Tibial artery (tissue), 4 donors: ENCODE measurements around the gene NDUFV1.
"Not testable (repeated sequence)": the region's sequence is repeated elsewhere in the genome, so short reads cannot be mapped to it uniquely, and the experiment has no call there.

Experiments used
- DNase-seq, 2 donors: peaks; one replicate each; pipeline ENCODE4 v3.0.0-alpha.2; 2019
- H3K27ac ChIP-seq, 2 donors: fragments of 200-600 bp; sonication (generic) in 1 of 2; 1 replicate in 1 of 2; 2 replicates in 1 of 2; pipeline ENCODE4 v1.5.1; 2018 to 2019; ENCODE audit warnings: mild to moderate bottlenecking in 1 of 2
- H3K27me3 ChIP-seq, 2 donors: fragments of 200-600 bp; sonication (generic) in 1 of 2; one replicate each; pipeline versions ENCODE4 v1.5.1 to v1.6.0; 2016 to 2019
- H3K36me3 ChIP-seq, 3 donors: fragments of 200-600 bp; sonication (generic) in 2 of 3; one replicate each; pipeline ENCODE4 v1.5.1; 2016 to 2019; ENCODE audit warnings: mild to moderate bottlenecking in 2 of 3
- H3K4me1 ChIP-seq, 4 donors: fragments of 200-600 bp; sonication (generic) in 2 of 4; 1 replicate in 3 of 4; 2 replicates in 1 of 4; pipeline ENCODE4 v1.5.1; 2016 to 2019
- H3K4me3 ChIP-seq, 2 donors: fragments of 200-600 bp; sonication (generic) in 1 of 2; 1 replicate in 1 of 2; 2 replicates in 1 of 2; pipeline ENCODE4 v1.5.1; 2018 to 2019; ENCODE audit warnings: mild to moderate bottlenecking in 2 of 2
- H3K9me3 ChIP-seq, 3 donors: fragments of 200-600 bp; sonication (generic) in 1 of 3; one replicate each; pipeline ENCODE4 v1.5.1; 2016 to 2019
- CTCF ChIP-seq, 2 experiments: fragments of 200-600 bp in 1 of 2; fragments of 450-650 bp in 1 of 2; IDR thresholded peaks; one replicate each; pipeline ENCODE4 v1.5.1; 2017 to 2019; ENCODE audit warnings: antibody characterized with exemption in 2 of 2, mild to moderate bottlenecking in 1 of 2, moderate library complexity in 1 of 2
- intact Hi-C: fragments of 100-400 bp; cut with DNase I; formaldehyde crosslinking; loops from one replicate; pipeline ENCODE4 v1.15.0; 2023; ENCODE audit warnings: low total_unique reads

The NDUFV1 gene

GRCh38 chr11:67606492-67607295 lies at the start of gene NDUFV1:
NDUFV1 (plus strand) TSS chr11:67606936; CDS start chr11:67607005, 69 bp downstream.
- TF ChIP-seq CTCF (IDR thresholded peaks at IDR 0.05), result peak; percentile 65 to 73
- Histone ChIP-seq H3K36me3 (peaks cover 12 to 34% (median 32%) of the 10 kb centered on the region in 3 donors), H3K4me3 (peak within 1 kb of the TSS; percentile 74 to 93), H3K27me3 (no peaks in the 10 kb centered on the region), H3K9me3 (no peaks in the 10 kb centered on the region), H3K4me1 (peaks cover 0 to 21% (median 18%) of the 10 kb centered on the region in 4 donors), H3K27ac (peak within 1 kb of the TSS; percentile 78 to 91)
- DNase-seq, result peak; percentile 98
- intact Hi-C loops, result no loop called here

GRCh38 chr11:67558084-67558772 lies 48.5 kb upstream of the NDUFV1 start:
- Histone ChIP-seq H3K27me3 (no peaks in the 10 kb centered on the region), H3K4me3 (peak overlapping the region; percentile 28 to 37), H3K9me3 (no peaks in the 10 kb centered on the region), H3K27ac (peak overlapping the region; percentile 31 to 66), H3K36me3 (no peaks in the 10 kb centered on the region), H3K4me1 (peaks cover 0 to 32% (median 4%) of the 10 kb centered on the region in 4 donors)
- peak in 1 of 2 donors; percentile 29 for DNase-seq
- no peak for TF ChIP-seq CTCF (IDR thresholded peaks at IDR 0.05)
- intact Hi-C loops, result no loop called here

GRCh38 chr11:67561971-67562619 lies 44.6 kb upstream of the NDUFV1 start:
- no peak for TF ChIP-seq CTCF (IDR thresholded peaks at IDR 0.05)
- no peak for DNase-seq
- H3K27ac ChIP-seq, result no peak overlapping the region

GRCh38 chr11:67562963-67563704 lies 43.6 kb upstream of the NDUFV1 start:
- intact Hi-C loops, result no loop called here
- TF ChIP-seq CTCF (IDR thresholded peaks at IDR 0.05), result no peak
- H3K27ac ChIP-seq, result peak overlapping the region in 1 of 2 donors; percentile 43
- no peak overlapping the region for H3K4me3 ChIP-seq
- H3K9me3 ChIP-seq, result no peaks in the 10 kb centered on the region
- no peaks in the 10 kb centered on the region for H3K27me3 ChIP-seq
- DNase-seq, result no peak
- H3K4me1 ChIP-seq, result peaks cover 0 to 38% (median 8%) of the 10 kb centered on the region in 4 donors
- H3K36me3 ChIP-seq, result no peaks in the 10 kb centered on the region

More at GRCh38 chr11:67561971-67562619, 44.6 kb upstream of the NDUFV1 start:
- intact Hi-C loops, result no loop called here
- Histone ChIP-seq H3K9me3 (no peaks in the 10 kb centered on the region), H3K27me3 (no peaks in the 10 kb centered on the region), H3K4me1 (peaks cover 0 to 43% (median 8%) of the 10 kb centered on the region in 4 donors), H3K4me3 (no peak overlapping the region), H3K36me3 (no peaks in the 10 kb centered on the region)

GRCh38 chr11:67563705-67564114 lies 43.0 kb upstream of the NDUFV1 start:
- DNase-seq, result peak in 1 of 2 donors; percentile 33

More at GRCh38 chr11:67563705-67564114, 43.0 kb upstream of the NDUFV1 start:
- Histone ChIP-seq H3K27ac (peak overlapping the region in 1 of 2 donors; percentile 43), H3K4me1 (peaks cover 0 to 32% (median 8%) of the 10 kb centered on the region in 4 donors)
- intact Hi-C loops, H3K36me3 ChIP-seq, H3K4me3 ChIP-seq, H3K9me3 ChIP-seq, H3K27me3 ChIP-seq: not testable (repeated sequence)
